Neural cell (in vitro differentiated cells): ENCODE measurements around the gene ARID3B. TPM values are rescaled to one million over a fixed set of nuclear protein-coding genes. Genes with fewer than 3 reads are reported as not detected.

ENCODE experiments used
- H2AFZ ChIP-seq: fragments of 200-600, 300-800 bp; sonication (generic), shearing (Covaris generic); 2 replicates; pipeline ENCODE4 v1.6.0; 2014; ENCODE audit warnings: low read depth, mild to moderate bottlenecking, antibody characterized with exemption, low read length, moderate library complexity
- H3F3A ChIP-seq: fragments of 200-600 bp; shearing (Covaris generic); 2 replicates; pipeline ENCODE4 v1.6.1; 2016; ENCODE audit warnings: mild to moderate bottlenecking, moderate library complexity, mixed read lengths, antibody characterized with exemption, low read length; ENCODE audit not compliant: insufficient read depth, poor library complexity, severe bottlenecking
- H3K27ac ChIP-seq: fragments of 200-600, 300-800 bp; sonication (generic), shearing (Covaris generic); 2 replicates; pipeline ENCODE4 v1.5.1; 2014; ENCODE audit warnings: mild to moderate bottlenecking, low read length, moderate library complexity
- H3K27me3 ChIP-seq: fragments of 300-800, 200-600 bp; sonication (generic), shearing (Covaris generic); 2 replicates; pipeline ENCODE4 v1.6.0; 2014; ENCODE audit warnings: mild to moderate bottlenecking, low read depth, low read length, moderate library complexity; ENCODE audit not compliant: insufficient read depth
- H3K36me3 ChIP-seq: fragments of 300-800, 200-600 bp; sonication (generic), shearing (Covaris generic); 2 replicates; pipeline ENCODE4 v1.5.1; 2014; ENCODE audit warnings: mild to moderate bottlenecking, antibody characterized with exemption, low read length, moderate library complexity; ENCODE audit not compliant: insufficient read depth
- H3K4me2 ChIP-seq: fragments of 300-800, 200-600 bp; sonication (generic), shearing (Covaris generic); 2 replicates; pipeline ENCODE4 v1.6.0; 2014; ENCODE audit warnings: mild to moderate bottlenecking, low read length
- H3K4me3 ChIP-seq: fragments of 300-800, 200-600 bp; sonication (generic), shearing (Covaris generic); 2 replicates; pipeline ENCODE4 v1.5.1; 2014; ENCODE audit warnings: mild to moderate bottlenecking, low read length, moderate library complexity
- H3K79me2 ChIP-seq: fragments of 200-600 bp; shearing (Covaris generic); replicated peaks from 2 replicates; pipeline ENCODE4 v1.6.0; 2014; ENCODE audit warnings: mild to moderate bottlenecking, low read length, moderate library complexity; ENCODE audit not compliant: insufficient read depth
- H3K9ac ChIP-seq: fragments of 300-800, 200-600 bp; sonication (generic), shearing (Covaris generic); 2 replicates; pipeline ENCODE4 v1.6.1; 2016; ENCODE audit warnings: mild to moderate bottlenecking, low read length, mixed read lengths
- H3K9me2 ChIP-seq: fragments of 200-600 bp; shearing (Covaris generic); 2 replicates; pipeline ENCODE4 v1.6.1; 2016; ENCODE audit warnings: mild to moderate bottlenecking, low read length, mixed read lengths; ENCODE audit not compliant: insufficient read depth
- H3K9me3 ChIP-seq: fragments of 200-600, 300-800 bp; sonication (generic), shearing (Covaris generic); 2 replicates; pipeline ENCODE4 v1.6.1; 2016; ENCODE audit warnings: mild to moderate bottlenecking, mixed run types, low read length, moderate library complexity, mixed read lengths
- H4K20me1 ChIP-seq: fragments of 200-600 bp; shearing (Covaris generic); 2 replicates; pipeline ENCODE4 v1.6.1; 2016; ENCODE audit warnings: mild to moderate bottlenecking, mixed run types; ENCODE audit not compliant: insufficient read depth
- EZH2 ChIP-seq: fragments of 200-600, 300-800 bp; shearing (Covaris generic), sonication (generic); IDR thresholded peaks from 2 replicates; pipeline ENCODE4 v1.6.1; 2014; ENCODE audit warnings: antibody characterized with exemption, low read length, borderline replicate concordance, mild to moderate bottlenecking; ENCODE audit not compliant: insufficient read depth, poor library complexity, severe bottlenecking
- MXI1 ChIP-seq: fragments of 450-650 bp; conservative IDR thresholded peaks from 2 replicates; pipeline ENCODE4 v1.6.1; 2014; ENCODE audit warnings: antibody characterized with exemption, mild to moderate bottlenecking; ENCODE audit not compliant: poor library complexity, severe bottlenecking
- polyA plus RNA-seq: library from polyadenylated mRNA; depleted of rRNA; stranded (reverse); fragments of >200 nt; gene quantifications from 2 replicates; pipeline ENCODE4 v1.2.3, GENCODE V29; 2014
- TF ChIP-seq, protein P1 (sequence below): IDR thresholded peaks from 2 replicates; pipeline ENCODE4 v1.6.1; 2012; ENCODE audit warnings: borderline replicate concordance

ARID3B gene
- polyA plus RNA-seq, 1 donor from 2014 or later = 11.2 TPM

DNA sequence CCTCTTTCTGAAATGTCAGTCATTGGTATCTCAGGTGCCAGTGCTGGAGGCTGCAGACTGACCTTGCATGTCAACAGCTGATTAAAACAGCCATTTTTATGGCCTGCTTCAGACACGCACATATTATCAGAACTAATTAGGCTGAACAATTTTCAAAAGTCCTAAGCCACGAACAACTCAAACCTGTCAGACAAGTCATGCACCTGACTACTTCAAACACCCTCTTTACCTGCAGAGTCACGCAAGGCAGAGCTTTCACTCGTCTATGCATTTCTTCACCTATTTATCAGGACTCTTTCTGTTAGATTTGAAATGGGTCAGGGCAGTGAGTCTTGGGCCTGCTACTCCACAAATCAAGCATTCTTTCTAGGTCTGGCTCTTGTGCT, 101.3 kb downstream of the ARID3B start:
- Histone ChIP-seq H3K9ac (no peak overlapping the region), H3K27me3 (no peaks in the 10 kb centered on the region), H2AFZ (no peak overlapping the region), H3K79me2 (peaks cover 6% of the 10 kb centered on the region), H4K20me1 (no peaks in the 10 kb centered on the region), H3K9me2 (no peaks in the 10 kb centered on the region), H3K4me3 (no peak overlapping the region), H3K4me2 (no peak overlapping the region), H3K9me3 (no peaks in the 10 kb centered on the region), H3K36me3 (peaks cover 4% of the 10 kb centered on the region), H3F3A (no peaks in the 10 kb centered on the region), H3K27ac (no peak overlapping the region)
- TF ChIP-seq EZH2 (no peak), MXI1 (no peak)

DNA sequence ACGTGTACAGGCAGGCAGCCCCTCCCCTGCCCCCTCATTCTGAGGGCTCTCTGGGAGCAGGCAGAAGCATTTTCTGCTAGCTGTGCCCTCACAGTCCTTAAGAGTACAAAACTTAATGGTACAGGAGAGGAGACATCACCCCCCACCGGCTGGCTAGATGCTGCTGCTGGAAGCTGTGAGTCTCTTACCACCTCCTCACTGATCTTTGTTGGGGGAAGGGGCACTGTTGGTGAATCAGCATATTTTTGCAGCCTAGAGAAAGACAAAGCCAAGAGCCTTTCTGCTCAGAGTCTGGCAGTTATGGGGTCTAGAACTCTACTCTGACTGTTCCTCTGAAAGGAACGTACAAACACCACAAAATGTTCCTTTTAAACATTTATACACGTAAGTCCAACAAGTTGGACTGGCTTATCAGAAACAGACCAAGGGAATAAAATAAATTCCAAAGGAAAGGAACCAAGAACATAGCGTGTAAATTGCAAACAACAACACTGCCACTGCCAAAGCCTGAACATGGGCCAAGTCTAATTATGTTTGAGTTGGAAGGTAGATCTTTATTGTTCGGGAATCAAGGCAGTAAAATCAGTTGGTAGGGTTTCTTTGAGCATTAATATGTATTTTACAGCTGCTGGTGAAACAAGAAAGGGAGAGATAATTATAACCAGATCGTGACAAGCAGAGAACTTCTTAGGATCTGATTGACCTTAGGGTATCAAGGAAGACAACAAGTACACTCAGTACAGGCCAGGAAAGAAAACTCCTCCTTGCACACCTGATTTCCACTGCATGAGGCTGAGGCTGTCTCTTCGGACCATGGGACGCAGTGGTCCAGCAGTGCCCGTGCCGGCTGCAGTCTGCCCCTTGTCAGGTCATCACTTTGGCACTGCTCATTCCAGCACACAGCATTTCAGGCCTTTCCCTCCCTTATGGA, 102.0 kb downstream of the ARID3B start:
- Histone ChIP-seq H4K20me1 (no peaks in the 10 kb centered on the region), H3K9me3 (no peaks in the 10 kb centered on the region), H3K27me3 (no peaks in the 10 kb centered on the region), H3K4me2 (no peak overlapping the region), H3K27ac (no peak overlapping the region), H3K4me3 (no peak overlapping the region), H3K79me2 (peaks cover 6% of the 10 kb centered on the region), H3K36me3 (peaks cover 4% of the 10 kb centered on the region), H3K9me2 (no peaks in the 10 kb centered on the region), H3F3A (no peaks in the 10 kb centered on the region), H2AFZ (no peak overlapping the region), H3K9ac (no peak overlapping the region)
- TF ChIP-seq, protein P1, sequence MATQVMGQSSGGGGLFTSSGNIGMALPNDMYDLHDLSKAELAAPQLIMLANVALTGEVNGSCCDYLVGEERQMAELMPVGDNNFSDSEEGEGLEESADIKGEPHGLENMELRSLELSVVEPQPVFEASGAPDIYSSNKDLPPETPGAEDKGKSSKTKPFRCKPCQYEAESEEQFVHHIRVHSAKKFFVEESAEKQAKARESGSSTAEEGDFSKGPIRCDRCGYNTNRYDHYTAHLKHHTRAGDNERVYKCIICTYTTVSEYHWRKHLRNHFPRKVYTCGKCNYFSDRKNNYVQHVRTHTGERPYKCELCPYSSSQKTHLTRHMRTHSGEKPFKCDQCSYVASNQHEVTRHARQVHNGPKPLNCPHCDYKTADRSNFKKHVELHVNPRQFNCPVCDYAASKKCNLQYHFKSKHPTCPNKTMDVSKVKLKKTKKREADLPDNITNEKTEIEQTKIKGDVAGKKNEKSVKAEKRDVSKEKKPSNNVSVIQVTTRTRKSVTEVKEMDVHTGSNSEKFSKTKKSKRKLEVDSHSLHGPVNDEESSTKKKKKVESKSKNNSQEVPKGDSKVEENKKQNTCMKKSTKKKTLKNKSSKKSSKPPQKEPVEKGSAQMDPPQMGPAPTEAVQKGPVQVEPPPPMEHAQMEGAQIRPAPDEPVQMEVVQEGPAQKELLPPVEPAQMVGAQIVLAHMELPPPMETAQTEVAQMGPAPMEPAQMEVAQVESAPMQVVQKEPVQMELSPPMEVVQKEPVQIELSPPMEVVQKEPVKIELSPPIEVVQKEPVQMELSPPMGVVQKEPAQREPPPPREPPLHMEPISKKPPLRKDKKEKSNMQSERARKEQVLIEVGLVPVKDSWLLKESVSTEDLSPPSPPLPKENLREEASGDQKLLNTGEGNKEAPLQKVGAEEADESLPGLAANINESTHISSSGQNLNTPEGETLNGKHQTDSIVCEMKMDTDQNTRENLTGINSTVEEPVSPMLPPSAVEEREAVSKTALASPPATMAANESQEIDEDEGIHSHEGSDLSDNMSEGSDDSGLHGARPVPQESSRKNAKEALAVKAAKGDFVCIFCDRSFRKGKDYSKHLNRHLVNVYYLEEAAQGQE = no peak

DNA sequence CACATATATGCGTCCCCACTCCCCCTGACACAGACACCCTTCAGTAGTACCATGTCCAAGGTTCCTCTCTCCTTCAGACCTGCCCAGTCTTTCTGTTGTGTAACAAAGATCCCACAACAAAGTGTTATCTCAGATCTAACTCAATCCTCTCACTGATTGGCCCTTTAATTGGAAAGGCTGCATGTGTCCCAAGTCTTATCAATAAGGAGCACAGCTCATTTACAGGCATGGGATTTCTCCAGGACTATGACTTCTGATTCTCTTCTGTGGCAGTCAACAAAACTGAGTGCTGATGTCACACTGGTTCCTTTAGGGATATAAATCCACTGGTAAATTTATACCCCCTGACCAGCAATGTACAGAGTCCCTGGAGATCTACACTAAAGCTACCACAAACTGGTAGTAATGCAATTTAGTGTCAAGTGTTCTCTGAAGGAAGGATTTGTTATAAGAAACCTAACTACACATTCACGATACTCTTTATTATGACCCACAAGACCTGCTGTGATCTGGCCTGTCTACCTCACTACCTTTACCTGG, 102.7 kb downstream of the ARID3B start:
- no peaks in the 10 kb centered on the region for H3K9me2 ChIP-seq
- no peaks in the 10 kb centered on the region for H3K9me3 ChIP-seq
- H2AFZ ChIP-seq = no peak overlapping the region
- no peaks in the 10 kb centered on the region for H3K27me3 ChIP-seq
- H3K79me2 ChIP-seq = peaks cover 6% of the 10 kb centered on the region
- H3K4me3 ChIP-seq = no peak overlapping the region
- no peaks in the 10 kb centered on the region for H3F3A ChIP-seq
- no peak overlapping the region for H3K9ac ChIP-seq
- peaks cover 4% of the 10 kb centered on the region for H3K36me3 ChIP-seq
- H3K27ac ChIP-seq = no peak overlapping the region
- no peak overlapping the region for H3K4me2 ChIP-seq
- TF ChIP-seq EZH2 = no peak
- H4K20me1 ChIP-seq = no peaks in the 10 kb centered on the region
